SK-N-SH (cell line): ENCODE data around the gene DOCK8.

ENCODE experiments used
- CHD2 ChIP-seq: fragments of 150-350 bp; IDR thresholded peaks from 2 replicates; pipeline ENCODE4 v1.6.1; 2018; ENCODE audit warnings: low read length; ENCODE audit not compliant: partially characterized antibody
- EP300 ChIP-seq, 2 experiments: IDR thresholded peaks; 2 replicates each; pipeline versions ENCODE4 v1.4.0 to v1.6.1; 2012; ENCODE audit warnings: borderline replicate concordance in 1 of 2, low read depth in 1 of 2, low read length in 1 of 2
- GABPA ChIP-seq: IDR thresholded peaks from 2 replicates; pipeline ENCODE4 v1.4.0; 2012; ENCODE audit warnings: low read depth, mild to moderate bottlenecking
- GATA2 ChIP-seq: sonication (generic); formaldehyde crosslinking; IDR thresholded peaks from 2 replicates; pipeline ENCODE4 v1.5.0; 2020; ENCODE audit warnings: mild to moderate bottlenecking, missing genetic modification reagents
- JUND ChIP-seq: IDR thresholded peaks from 2 replicates; pipeline ENCODE4 v1.4.0; 2012
- POLR2AphosphoS5 ChIP-seq: IDR thresholded peaks from 2 replicates; pipeline ENCODE4 v1.6.1; 2012; ENCODE audit warnings: low read depth, low read length
- RFX5 ChIP-seq: IDR thresholded peaks from 2 replicates; pipeline ENCODE4 v1.6.1; 2012; ENCODE audit warnings: mild to moderate bottlenecking, improper control_type of control experiment, low read length
- RXRA ChIP-seq: IDR thresholded peaks from 2 replicates; pipeline ENCODE4 v1.4.0; 2012; ENCODE audit warnings: low read depth, mild to moderate bottlenecking, borderline replicate concordance
- SMC3 ChIP-seq: IDR thresholded peaks from 2 replicates; pipeline ENCODE4 v1.6.1; 2012; ENCODE audit warnings: low read depth, low read length, improper control_type of control experiment
- TAF1 ChIP-seq: IDR thresholded peaks from 2 replicates; pipeline ENCODE4 v1.6.1; 2012; ENCODE audit warnings: low read depth, mild to moderate bottlenecking, low read length, moderate library complexity, borderline replicate concordance
- TCF12 ChIP-seq: IDR thresholded peaks from 2 replicates; pipeline ENCODE4 v1.4.0; 2012
- TF ChIP-seq, protein P1 (sequence below): fragments of 200-600 bp; sonication (generic); IDR thresholded peaks from 2 replicates; pipeline ENCODE4 v1.6.1; 2017; ENCODE audit warnings: antibody characterized with exemption, mild to moderate bottlenecking, moderate library complexity

DNA sequence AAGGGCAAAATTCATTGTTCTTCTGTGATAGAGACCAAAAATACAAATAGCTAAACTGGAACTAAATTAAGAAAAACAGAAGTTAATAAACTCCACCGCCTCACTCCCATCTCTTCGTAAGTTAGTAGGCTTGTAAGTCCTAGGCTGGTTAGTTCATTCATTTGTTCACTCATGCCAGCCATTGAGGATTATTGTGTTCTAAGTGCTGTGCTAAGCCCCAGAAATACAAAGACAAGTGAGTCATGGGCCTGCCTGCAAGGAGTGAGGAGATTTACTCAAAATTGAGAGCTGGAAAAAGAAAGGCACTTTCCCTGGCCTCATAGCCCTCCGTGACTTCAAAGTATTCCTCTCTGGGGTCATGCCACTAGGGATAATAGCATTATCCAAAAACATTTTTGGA, 8.5 kb downstream of the DOCK8 start:
- TF ChIP-seq, protein P1, sequence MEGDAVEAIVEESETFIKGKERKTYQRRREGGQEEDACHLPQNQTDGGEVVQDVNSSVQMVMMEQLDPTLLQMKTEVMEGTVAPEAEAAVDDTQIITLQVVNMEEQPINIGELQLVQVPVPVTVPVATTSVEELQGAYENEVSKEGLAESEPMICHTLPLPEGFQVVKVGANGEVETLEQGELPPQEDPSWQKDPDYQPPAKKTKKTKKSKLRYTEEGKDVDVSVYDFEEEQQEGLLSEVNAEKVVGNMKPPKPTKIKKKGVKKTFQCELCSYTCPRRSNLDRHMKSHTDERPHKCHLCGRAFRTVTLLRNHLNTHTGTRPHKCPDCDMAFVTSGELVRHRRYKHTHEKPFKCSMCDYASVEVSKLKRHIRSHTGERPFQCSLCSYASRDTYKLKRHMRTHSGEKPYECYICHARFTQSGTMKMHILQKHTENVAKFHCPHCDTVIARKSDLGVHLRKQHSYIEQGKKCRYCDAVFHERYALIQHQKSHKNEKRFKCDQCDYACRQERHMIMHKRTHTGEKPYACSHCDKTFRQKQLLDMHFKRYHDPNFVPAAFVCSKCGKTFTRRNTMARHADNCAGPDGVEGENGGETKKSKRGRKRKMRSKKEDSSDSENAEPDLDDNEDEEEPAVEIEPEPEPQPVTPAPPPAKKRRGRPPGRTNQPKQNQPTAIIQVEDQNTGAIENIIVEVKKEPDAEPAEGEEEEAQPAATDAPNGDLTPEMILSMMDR = no peak
- TF ChIP-seq POLR2AphosphoS5 (no peak), EP300 (IDR thresholded peaks at IDR 0.05; ENCODE audit: borderline replicate concordance in 1 of 2, low read depth in 1 of 2, low read length in 1 of 2) (no peak), TAF1 (no peak), JUND (no peak), SMC3 (no peak), RFX5 (no peak), CHD2 (no peak), TCF12 (no peak), RXRA (no peak), GABPA (no peak), GATA2 (CRISPR knock-in tag) (no peak)
